RPMI8226 (cell line): ENCODE data around the gene KLK10.

Source experiments
- DNase-seq: peaks from one replicate; pipeline ENCODE4 v3.0.0-alpha.2; 2015

KLK10 gene, protein sequence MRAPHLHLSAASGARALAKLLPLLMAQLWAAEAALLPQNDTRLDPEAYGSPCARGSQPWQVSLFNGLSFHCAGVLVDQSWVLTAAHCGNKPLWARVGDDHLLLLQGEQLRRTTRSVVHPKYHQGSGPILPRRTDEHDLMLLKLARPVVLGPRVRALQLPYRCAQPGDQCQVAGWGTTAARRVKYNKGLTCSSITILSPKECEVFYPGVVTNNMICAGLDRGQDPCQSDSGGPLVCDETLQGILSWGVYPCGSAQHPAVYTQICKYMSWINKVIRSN

DNA sequence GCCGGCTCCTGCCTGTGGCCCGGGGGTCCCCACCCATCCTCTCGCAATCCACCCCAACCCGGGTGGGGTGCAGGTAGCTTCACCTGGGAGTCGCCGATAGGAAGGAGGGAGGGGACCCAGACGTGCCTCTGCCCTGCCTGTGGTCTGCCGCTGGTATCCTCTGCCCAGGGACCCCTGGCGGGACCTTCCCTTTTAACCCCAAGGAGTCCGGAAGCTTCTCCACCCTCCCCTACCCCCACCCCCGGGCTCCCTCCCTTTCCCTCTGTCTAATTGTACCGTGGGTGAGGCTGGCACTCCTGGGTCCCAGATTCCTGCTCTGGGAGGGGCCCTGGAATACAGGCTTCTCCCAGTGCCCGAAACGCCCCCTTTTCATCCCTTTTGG is at the start of gene KLK10:
Gene KLK10 (minus strand): TSS at position 166 of the 382 bp plus-strand sequence. CDS start 579 bp downstream, outside the sequence.
- no peak for DNase-seq

DNA sequence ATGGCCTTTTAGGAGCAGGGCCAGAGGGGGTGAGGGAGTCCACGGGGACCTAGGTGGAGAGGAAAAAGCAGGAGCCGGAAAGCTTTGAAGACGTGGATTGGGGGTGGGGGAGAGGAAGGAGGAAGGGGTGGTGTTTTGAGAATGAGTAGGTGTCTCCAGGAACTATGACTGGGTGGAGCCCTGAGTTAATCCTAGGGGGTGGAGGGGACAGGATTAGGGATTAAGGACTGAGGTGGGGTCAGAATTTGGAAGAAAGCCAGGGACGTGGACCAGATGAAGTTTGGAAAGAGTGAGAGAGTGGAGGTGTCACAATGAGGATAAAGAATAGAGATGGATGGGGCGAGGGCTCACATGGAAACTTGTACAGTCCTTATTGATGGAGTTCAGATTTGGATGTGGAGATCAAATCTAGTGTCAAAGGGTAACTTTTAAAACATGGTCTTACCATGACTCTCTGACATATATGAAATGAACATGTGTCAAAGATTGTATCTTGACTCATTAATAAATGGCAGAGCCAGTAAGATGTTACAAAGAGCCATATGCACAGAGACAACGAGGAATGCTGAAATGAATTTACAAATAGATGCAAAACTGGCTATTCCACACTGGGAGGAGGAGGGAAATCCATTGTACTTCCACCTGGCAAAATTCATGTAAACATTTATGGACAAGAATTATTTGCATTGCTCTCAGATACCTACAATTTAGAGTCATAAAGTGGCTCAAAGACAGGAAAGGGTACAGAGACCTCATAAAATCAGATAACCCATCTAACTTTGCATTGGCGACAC is 47.1 kb upstream of the KLK10 start:
- no peak for DNase-seq

DNA sequence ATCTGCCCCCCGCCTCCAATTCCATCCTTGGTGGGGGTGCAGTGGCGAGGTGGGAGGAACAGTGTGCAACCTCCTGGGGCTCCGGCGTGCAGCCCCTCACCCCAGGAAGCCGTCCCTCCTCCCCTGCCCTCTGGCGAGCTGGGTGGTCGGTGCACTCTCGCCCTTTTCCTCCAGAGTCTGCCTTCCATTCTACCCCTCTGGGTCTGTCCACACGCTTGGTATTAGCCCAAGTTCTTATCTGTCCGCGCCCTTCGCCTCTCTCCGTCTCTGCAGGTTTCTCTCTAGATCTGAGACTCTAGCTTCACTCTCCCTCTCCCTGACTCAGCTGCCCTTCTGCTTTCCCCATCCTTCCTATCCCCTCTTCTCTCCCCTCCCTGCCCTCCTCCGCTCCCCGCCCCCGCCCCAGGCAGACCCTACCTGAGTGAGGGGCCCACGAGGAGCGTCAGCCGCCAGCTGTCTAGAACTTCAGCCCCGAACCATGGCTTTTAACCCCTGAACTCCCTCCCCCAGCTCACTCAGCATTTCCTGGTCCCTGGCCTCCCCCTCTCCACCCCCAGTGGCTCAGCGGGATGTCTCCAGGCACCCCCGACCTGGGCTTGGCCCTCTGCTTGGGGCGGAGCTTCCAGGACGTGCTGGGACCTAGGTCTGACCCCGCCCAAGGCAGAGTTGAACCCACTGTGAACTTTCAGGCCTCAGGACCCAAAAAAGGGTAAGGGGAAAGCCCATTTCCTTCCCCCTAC is 45.9 kb upstream of the KLK10 start:
- DNase-seq = no peak

DNA sequence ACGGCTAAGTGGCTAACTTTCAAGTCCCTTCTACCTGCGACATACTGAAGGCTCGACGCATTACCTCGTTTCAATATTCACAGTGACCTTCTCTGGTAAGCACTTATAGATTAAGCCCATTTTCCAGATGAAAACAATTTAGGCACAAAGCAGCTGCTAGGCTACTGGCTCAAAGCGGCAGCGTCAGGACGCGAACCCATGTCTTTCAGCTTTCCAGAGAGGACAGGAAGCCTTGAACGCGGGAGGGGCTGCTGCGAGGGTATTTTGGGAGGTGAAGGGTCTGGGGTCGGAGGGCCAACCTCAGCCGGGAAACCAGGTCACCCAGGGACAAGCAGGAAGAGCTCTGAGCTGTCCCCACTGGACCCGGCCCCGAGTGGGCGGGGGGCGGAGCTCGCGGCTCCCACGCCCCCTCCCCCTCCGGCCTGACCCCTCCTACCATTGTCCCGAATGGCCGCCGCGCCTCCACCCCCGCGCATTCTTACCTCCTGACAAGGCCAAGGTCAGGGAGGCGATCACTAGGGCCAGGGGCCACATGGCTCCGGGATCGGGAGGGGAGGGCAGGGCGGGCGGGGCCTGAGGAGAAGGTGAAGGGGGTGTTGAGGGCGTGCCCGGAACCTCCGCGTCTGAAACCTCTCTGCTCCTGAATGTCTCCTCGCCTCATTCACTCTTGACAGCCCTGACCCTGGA is 45.2 kb upstream of the KLK10 start, which contains the start of gene KLK13:
Gene KLK13 (minus strand): TSS at position 559 of the 687 bp plus-strand sequence. CDS start 25 bp downstream, at position 534.
- DNase-seq = no peak

DNA sequence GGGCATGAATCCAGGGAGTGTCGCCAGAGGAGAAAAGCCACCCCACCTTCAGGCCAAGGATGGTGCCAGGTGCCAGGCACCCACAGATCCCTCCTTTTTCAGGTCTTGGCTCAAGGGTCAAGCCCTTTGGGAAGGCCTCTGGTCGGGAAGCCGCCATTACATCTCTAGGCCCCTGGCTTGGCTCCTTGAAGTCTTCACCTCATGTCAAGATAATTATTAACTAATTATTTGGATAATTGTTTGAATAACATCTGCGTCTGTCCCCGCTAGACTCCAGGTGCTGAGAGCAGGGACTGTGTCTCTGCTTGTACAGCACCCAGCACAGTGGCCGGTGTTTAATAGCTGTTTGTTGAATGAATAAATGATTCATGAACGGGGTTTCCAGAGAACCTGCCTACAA is 44.2 kb upstream of the KLK10 start:
- no peak for DNase-seq

DNA sequence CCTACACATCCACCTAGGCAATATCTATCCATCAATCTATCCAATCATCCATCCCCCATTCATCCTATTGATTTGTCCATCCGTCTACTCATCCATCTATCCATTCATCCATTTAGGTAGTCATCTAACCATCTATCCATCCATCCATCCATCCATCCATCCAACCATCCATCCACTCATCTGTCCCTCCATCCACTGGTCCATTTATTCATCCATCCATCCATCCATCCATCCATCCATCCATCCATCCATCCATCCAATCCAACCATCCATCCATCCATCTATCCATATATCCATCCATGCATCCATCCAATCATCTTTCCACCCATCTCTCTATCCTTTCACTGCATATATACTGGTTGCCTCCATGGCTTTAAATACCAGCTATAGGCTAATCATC is 41.5 kb upstream of the KLK10 start:
- DNase-seq = no peak

DNA sequence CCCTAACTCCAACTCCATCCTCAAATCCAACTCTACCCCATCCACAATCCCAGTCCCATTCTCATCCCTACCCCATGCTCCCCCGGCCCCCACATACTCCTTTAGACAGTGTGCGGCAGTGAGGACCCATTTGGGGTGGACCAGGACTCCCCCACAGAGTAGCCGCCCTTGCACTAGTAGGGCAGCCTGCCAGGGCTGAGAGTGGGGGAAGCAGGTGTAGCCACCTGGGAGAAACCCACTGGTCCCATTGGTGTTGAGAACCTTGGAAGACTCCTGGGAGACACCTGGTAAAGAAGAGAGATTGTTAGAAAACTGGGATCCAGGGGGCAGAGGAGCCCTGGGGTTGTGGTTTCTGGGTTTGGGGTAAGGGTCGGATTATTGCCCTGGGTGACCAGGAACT is 40.8 kb upstream of the KLK10 start:
- no peak for DNase-seq

DNA sequence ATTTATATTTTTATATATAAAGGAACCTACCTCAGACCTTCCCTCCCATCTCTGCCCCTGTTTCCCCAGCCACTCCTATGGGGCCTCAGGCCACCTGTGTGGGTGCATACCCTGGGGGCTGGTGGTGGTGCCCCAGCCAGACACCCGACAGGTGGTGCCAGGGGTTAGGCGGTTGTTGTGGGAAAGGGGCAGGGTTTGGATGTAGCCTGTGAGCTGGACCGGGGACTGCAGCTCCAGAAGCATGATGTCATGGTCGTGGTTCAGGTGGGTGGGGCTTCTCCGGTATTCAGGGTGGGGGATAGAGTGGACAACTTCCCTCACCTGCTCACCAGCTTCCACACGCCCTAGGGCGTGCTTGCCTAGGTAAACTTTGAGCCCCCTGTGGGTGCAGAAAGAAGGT is 40.2 kb upstream of the KLK10 start:
- no peak for DNase-seq

DNA sequence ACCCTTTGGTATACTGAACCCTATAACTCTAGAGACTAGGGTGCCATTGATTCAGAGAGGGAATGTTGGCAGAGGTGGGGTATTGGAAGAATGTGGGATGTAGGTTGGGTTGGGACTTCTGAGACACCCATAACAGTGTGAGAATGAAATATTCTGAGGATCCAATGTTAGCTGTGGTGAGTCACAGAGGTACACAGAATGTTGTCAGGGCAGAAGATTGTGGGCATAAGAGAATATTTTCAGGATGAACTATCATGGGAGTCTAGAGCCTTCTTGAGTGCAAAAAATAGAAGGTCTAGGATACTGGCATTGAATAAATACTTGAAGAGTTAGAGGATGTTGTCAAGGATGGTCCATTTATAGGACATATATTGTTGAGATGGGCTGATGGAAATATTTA is 36.4 kb upstream of the KLK10 start:
- DNase-seq = no peak

DNA sequence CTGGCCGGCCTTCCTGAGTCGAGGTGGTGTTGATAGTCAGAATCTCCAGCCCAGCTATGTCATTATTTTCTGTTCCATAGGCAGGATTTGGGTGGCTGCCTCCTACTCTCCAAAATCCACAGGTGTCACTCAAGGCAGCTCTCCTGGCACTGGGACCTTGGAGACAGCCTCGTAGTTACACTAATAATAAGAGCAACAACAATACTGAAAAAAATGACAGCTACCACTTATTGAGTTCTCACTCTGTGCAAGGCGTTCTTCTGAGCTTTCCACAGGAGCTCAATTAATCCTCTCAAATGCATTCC is 27.5 kb upstream of the KLK10 start:
- DNase-seq = no peak

DNA sequence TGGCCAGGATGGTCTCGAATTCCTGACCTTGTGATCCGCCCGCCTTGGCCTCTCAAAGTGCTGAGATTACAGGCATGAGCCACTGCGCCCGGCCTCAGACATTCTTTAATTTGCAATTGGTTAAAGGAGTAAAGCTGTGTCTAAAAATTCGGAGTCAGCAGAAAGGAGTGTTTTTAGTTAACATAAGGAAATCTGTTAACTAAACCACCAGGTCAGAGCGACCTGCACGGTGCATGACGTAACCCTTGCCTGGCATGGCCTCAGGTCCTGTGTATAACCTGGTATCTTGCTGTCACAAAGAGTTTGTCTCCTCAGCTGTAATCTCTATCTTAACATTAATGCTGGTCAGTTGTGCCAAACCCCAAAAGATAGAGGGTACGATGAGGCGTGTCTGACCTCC is 24.8 kb upstream of the KLK10 start:
- DNase-seq = no peak

DNA sequence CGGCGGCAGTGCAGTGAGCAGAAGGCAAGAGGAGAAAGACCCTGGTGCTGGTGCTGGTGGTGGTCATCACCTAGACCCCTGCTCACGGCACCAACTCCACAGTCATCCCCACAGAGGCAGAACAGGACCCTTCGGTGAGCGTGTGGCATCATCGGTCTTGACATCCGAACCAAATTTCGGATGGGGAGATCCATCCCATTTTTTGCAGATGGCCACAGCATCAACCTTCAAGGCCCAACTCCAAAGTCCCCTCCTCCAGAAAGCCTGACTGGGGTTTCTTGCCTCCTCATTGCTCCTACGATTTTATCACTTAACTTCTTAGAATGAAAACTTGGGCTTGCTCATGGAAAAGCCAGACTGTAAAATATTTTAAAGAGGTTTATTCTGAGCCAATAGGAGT is 24.0 kb upstream of the KLK10 start:
- DNase-seq = no peak

DNA sequence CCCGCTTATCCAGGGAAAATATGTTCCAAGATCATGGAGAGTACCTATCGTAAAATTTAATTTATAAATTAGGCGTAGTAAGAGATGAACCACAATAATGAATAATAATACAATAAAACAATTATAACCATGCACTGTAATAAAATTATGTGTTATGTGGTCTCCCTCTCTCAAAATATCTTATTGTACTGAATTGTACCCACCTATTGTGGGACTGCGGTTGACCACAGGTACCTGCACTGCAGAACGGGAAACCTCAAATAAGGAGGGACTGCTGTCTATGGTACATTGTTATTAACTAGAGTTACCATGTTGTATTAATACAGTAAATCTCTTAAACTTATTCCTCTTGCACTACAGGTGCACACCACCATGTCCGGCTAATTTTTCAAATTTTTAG is 20.6 kb upstream of the KLK10 start:
- no peak for DNase-seq

DNA sequence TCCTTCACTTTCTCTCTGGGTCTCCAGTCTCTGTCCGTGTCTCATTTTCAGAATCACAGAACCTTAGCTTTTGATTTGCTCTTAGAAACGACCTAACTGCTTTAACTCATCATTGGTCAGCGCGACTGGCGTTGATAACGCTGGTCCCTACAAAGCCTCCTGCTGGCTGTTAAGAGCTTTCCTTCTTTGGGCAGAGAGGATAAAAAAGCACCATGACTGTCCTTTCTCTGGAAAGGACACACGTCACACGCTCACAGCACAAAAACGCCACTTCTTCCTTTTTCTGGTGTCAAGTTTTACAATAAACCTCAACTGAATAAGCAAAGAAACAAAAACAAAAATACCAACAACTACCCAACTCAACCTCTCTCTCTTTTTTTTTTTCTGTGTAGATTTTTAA is 17.0 kb upstream of the KLK10 start:
- DNase-seq = no peak

DNA sequence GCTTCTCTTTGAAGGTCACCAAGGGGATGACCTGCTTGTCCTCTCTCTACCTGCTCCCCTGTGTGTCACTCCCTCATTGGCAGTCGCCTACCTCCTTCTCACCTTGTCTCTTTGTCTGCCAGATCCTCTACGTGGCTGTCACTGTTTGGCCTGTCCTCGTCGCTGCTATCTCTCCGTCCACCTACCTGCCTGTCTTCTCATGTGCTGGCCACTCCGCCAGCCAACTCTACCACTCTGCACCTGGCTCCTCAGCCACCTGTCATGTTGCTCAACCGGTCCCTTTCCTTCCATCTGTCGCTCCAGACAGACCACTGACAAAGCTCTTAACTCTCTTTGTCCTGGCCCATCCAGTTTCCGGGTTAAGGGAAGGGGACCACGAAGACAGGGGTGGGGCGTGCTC is 15.2 kb upstream of the KLK10 start, which contains the start of gene KLK12:
Gene KLK12 (minus strand): TSS at position 299 of the 400 bp plus-strand sequence. CDS start 381 bp downstream, outside the sequence.
- DNase-seq = no peak

DNA sequence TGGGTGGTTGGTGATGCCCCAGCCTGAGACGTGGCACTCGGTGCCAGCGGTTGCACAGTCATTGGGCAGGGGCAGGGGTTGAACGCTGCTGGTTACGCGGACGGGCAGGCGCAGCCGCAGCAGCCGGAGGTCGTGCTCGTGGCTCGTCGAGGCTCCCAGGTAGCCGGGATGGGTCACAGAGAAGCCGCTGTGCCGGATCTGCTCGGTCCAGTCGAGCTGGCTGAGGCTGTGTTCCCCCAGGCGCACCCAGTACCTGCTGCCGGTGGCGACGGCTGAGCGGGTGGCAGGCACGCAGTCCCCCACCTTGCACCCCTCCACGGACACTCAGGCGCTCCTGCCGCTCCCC is 12.3 kb upstream of the KLK10 start:
- no peak for DNase-seq

DNA sequence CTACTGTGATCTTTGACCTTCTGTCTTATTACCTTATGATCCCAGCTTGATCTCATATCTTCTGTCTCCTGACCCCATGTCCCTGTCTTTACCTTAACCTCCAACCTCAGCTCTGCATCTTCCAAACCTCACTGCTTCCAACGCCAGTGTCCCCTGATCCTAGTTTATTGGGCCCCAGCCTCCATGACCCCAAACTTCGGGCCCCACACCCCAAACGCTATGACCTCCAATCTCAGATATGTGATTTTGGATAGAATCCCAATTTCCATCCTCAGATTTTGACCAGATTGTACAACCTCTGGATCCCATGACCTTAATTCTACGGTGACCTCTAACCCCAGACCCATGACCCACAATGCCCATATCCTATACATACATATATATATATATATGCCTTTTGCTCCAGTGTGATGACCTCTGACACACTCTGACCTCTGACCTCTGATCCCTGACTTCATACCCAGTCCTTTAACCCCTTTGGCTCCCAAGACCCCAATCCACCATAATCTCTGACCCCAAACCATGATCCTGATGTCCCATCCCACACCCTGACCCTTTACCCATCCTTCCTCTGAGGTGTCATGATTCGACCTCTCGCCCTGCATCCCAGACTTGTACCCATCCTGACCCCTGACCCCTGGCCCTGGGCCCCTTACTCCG is 11.8 kb upstream of the KLK10 start:
- DNase-seq = no peak

DNA sequence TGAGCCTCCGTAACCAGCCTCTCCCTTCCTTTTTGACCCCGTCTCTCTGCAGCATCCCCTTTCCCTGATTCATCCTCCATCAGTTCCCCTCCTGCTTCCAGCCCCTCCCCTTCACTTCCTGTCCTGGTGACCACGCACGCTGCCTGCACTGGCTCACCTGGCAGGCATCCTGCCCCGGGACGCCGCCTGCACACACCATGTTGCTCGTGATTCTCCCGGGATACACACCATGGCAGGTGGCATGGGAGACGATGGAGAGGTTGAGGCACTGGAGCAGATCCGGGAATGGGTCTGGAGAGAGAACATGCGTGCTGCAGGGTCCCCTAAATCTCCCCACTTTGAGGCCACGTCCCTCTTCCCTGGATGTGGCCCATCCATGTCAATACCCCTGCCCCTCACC is 11.1 kb upstream of the KLK10 start:
- no peak for DNase-seq

DNA sequence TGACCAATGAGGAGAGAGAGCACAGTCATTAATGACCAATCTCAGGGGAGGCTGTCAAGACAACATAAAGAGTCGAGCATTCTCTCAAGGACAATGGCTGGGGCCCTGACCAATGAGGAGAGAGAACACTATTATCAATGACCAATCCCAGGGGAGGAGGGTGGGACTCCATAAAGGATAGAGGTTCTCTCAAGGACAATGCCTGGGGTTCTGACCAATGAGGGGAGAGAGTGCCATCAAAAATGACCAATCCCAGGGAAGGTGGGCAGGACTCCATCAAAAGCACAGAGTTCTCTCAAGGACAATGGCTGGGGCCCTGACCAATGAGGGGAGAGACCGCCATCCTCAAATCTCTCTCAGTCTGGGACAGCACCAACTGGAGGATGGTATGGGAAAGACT is 10.2 kb upstream of the KLK10 start:
- no peak for DNase-seq

DNA sequence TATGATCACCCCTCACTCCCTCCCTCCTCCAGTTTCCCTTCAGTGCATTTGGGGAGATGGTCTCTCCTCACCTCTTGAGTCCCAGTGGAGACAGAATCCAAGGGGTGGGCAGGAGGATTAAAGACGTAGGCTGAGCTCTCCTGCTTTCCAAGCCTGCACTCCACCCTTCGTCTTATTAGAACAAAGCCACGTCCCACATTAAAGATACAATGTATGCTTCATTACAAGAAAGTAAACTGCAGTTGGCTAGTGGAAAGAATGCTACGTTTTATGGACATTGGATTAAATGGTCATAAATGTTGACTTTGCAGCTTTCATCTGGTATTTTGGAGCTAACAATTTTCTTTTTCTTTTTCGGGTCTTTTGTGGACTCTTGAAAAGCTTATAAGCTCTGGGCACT is 8.4 kb upstream of the KLK10 start:
- no peak for DNase-seq

DNA sequence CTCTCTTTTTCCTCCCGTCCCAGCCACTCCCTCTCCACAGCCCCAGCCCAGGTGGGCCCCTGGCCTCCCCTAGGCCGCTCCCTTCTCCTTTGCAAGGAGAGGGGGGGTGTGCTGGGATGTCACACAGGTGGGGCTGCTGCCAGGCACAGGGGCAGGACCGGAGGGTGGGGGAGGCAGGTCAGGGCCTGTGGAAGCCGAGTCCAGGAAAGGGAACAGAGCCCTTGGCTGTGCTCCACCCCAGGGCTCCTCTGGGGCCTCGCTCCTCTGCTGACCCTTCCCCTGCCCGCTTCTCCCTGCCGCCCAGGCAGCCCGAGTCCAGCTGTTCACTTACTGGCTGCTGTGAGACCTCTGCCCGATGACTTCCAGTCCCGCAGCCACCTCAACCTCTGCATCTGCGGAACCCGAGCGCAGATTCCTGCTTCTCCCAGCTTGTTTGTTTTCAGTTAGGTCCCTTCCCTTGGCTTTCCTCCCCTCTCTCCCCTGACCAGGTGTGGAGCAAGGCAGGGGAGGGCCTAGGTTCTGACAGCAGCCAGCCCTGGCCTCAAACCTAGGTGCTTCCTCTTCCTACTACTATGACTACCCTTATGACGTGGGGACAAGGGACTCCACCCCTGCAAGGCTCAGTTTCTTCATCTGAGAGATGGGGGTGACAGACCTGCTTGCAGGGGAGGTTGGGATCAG is 7.8 kb upstream of the KLK10 start:
- no peak for DNase-seq

DNA sequence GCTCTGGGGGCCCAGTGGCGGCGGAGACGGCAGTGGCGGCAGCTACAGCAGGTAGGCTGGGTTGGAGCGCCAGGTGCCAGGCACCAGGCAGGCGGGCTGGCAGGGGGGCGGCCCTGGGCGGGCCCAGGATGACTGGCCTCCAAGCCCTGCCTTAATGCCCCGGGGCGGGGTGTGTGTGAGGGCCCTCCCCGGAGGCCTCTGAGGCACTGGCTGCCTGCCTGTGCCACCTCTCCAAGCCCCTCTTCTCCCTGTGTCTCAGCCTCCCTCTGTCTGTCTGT is 7.0 kb upstream of the KLK10 start, which contains the start of gene KLK11:
Gene KLK11 (minus strand): TSS at position 63 of the 278 bp plus-strand sequence. CDS start 985 bp downstream, outside the sequence.
- peak; percentile 34 for DNase-seq
